Thoracic aorta (tissue), 2 donors: ENCODE results near the gene TTC36. TPM values are rescaled to one million over a fixed set of nuclear protein-coding genes. Genes with fewer than 3 reads are reported as not detected.
"Not testable (repeated sequence)": the region's sequence is repeated elsewhere in the genome, so short reads cannot be mapped to it uniquely, and the experiment has no call there.

ENCODE experiments used
- ATAC-seq: fragments of 150-250 bp; one replicate; pipeline ENCODE4 v1.8.0; 2017; ENCODE audit warnings: low read depth; ENCODE audit not compliant: insufficient number of reproducible peaks, low FRiP score
- DNase-seq: peaks from one replicate; pipeline ENCODE4 v3.0.0-alpha.2; 2020; ENCODE audit warnings: low spot score
- H3K27ac ChIP-seq, 2 donors: fragments of 200-600 bp; sonication (generic); 1 replicate in 1 of 2; 2 replicates in 1 of 2; pipeline ENCODE4 v1.5.1; 2016; ENCODE audit warnings: mild to moderate bottlenecking in 2 of 2, moderate library complexity in 2 of 2
- H3K27me3 ChIP-seq: fragments of 200-600 bp; sonication (generic); replicated peaks from 2 replicates; pipeline ENCODE4 v1.6.0; 2016; ENCODE audit warnings: mild to moderate bottlenecking; ENCODE audit not compliant: insufficient read depth
- H3K36me3 ChIP-seq: fragments of 200-600 bp; sonication (generic); one replicate; pipeline ENCODE4 v1.5.1; 2016
- H3K4me1 ChIP-seq, 2 donors: fragments of 200-600 bp; sonication (generic); 1 replicate in 1 of 2; 2 replicates in 1 of 2; pipeline versions ENCODE4 v1.5.1 to v1.6.0; 2016; ENCODE audit warnings: low read depth in 2 of 2, mild to moderate bottlenecking in 1 of 2; ENCODE audit not compliant: control insufficient read depth in 1 of 2
- H3K4me3 ChIP-seq: fragments of 200-600 bp; sonication (generic); 2 replicates; pipeline ENCODE4 v1.5.1; 2016; ENCODE audit warnings: mild to moderate bottlenecking
- H3K9me3 ChIP-seq: fragments of 200-600 bp; sonication (generic); 2 replicates; pipeline ENCODE4 v1.5.1; 2016
- CTCF ChIP-seq: fragments of 200-600 bp; sonication (generic); IDR thresholded peaks from one replicate; pipeline ENCODE4 v1.5.1; 2019; ENCODE audit warnings: antibody characterized with exemption
- total RNA-seq, 2 donors: library from RNA; depleted of rRNA; stranded (reverse); fragments of >200 nt; gene quantifications; one replicate each; pipeline versions ENCODE4 v1.1.0 to v1.2.3, GENCODE V29; 2016

TTC36 gene
- total RNA-seq, result 1 to 10 TPM; 1.4 to 1.5 TPM

GRCh38 chr11:118527109-118527508 lies at the start of gene TTC36:
Gene TTC36, plus strand, starts transcription at chr11:118527474. Its CDS starts 21 bp downstream, at chr11:118527495.
- DNase-seq (no peak), ATAC-seq (no peak)
- H3K9me3 ChIP-seq, result no peaks in the 10 kb centered on the region
- no peaks in the 10 kb centered on the region for H3K27me3 ChIP-seq
- TF ChIP-seq CTCF, result no peak
- peaks cover 8 to 19% of the 10 kb centered on the region in 2 donors for H3K4me1 ChIP-seq
- H3K36me3 ChIP-seq, result peaks cover 9% of the 10 kb centered on the region
- no peak within 1 kb of the TSS for H3K4me3 ChIP-seq
- no peak within 1 kb of the TSS for H3K27ac ChIP-seq

- H3K27ac ChIP-seq, H3K4me1 ChIP-seq, ATAC-seq, H3K27me3 ChIP-seq, H3K4me3 ChIP-seq, DNase-seq, H3K9me3 ChIP-seq: not testable (repeated sequence)
- peaks cover 55% of the 10 kb centered on the region for H3K36me3 ChIP-seq
Observed at GRCh38 chr11:118481238-118481637, 46.0 kb upstream of the TTC36 start.

- ATAC-seq (no peak), DNase-seq (no peak)
- Histone ChIP-seq H3K27me3 (no peaks in the 10 kb centered on the region), H3K36me3 (peaks cover 52% of the 10 kb centered on the region), H3K4me1 (no peaks in the 10 kb centered on the region), H3K9me3 (no peaks in the 10 kb centered on the region), H3K4me3 (no peak overlapping the region), H3K27ac (no peak overlapping the region)
- no peak for TF ChIP-seq CTCF
Observed at GRCh38 chr11:118484405-118484804, 42.9 kb upstream of the TTC36 start.

DNA sequence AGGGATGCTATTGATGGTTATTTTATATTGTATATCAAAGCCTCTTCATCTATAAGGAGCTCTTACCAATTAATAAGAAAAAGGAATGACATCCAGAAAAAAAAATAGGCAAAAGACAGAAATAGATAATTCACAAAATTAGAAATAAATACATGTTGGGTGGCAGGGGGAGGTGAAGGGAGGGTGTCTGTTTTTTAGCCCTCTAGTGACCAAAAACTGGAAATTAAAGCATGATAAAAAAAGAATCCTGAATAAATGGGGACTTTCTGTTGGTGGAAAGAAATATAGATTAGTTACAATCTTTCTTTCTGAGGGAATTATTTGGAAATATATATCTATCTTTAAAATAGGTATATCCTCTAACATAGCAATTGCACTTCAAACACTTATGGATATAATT lies 42.0 kb upstream of the TTC36 start:
- no peak for DNase-seq
- Histone ChIP-seq H3K36me3 (peaks cover 54% of the 10 kb centered on the region), H3K27me3 (no peaks in the 10 kb centered on the region), H3K4me1 (no peaks in the 10 kb centered on the region), H3K27ac (no peak overlapping the region), H3K9me3 (no peaks in the 10 kb centered on the region), H3K4me3 (no peak overlapping the region)
- no peak for TF ChIP-seq CTCF
- ATAC-seq, result no peak

GRCh38 chr11:118488480-118489109 lies 38.7 kb upstream of the TTC36 start:
- Histone ChIP-seq H3K9me3 (no peaks in the 10 kb centered on the region), H3K36me3 (peaks cover 50% of the 10 kb centered on the region), H3K27me3 (no peaks in the 10 kb centered on the region), H3K27ac (peak overlapping the region in 1 of 2 donors; percentile 8), H3K4me3 (no peak overlapping the region), H3K4me1 (no peaks in the 10 kb centered on the region)
- peak; percentile 75 for TF ChIP-seq CTCF
- ATAC-seq (no peak), DNase-seq (peak; percentile 7)

DNA sequence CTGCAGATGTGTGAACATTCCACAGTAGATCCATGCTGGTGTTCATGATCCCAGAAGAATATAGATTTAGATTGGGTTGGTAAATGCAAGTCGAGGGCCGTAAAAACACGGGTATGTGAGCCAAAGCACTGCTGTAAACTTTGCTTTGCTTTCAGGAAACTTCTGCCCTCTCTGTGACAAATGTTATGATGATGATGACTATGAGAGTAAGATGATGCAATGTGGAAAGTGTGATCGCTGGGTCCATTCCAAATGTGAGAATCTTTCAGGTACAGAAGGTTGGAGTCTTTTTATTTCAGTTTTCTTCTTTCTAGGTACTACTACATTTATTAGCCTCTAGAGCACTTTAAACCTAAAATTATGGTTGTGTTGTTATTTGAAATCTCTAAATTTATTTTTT lies 36.2 kb upstream of the TTC36 start:
- peaks cover 54% of the 10 kb centered on the region for H3K36me3 ChIP-seq
- H3K9me3 ChIP-seq, result no peaks in the 10 kb centered on the region
- no peak for ATAC-seq
- no peaks in the 10 kb centered on the region for H3K27me3 ChIP-seq
- no peak overlapping the region for H3K4me3 ChIP-seq
- DNase-seq, result no peak
- no peak for TF ChIP-seq CTCF
- H3K4me1 ChIP-seq, result no peaks in the 10 kb centered on the region
- no peak overlapping the region for H3K27ac ChIP-seq
